Endothelial cell (in vitro differentiated cells): ENCODE measurements around the gene MAP3K3. TPM values are rescaled to one million over a fixed set of nuclear protein-coding genes. Genes with fewer than 3 reads are reported as not detected.

Experiments
- DNase-seq: peaks from one replicate; pipeline ENCODE4 v3.0.0; 2021; ENCODE audit warnings: low spot score
- H3K27ac Mint-ChIP-seq: one replicate; pipeline ENCODE4 v1.8.0; 2021; ENCODE audit warnings: mixed read lengths, inconsistent platforms; ENCODE audit not compliant: unreplicated experiment
- H3K27me3 Mint-ChIP-seq: one replicate; pipeline ENCODE4 v1.8.0; 2021; ENCODE audit warnings: mild to moderate bottlenecking, moderate library complexity, mixed read lengths, inconsistent platforms; ENCODE audit not compliant: unreplicated experiment
- H3K36me3 Mint-ChIP-seq: one replicate; pipeline ENCODE4 v1.8.0; 2021; ENCODE audit warnings: mild to moderate bottlenecking, low read depth, mixed read lengths, inconsistent platforms; ENCODE audit not compliant: unreplicated experiment
- H3K4me1 Mint-ChIP-seq: one replicate; pipeline ENCODE4 v1.8.0; 2021; ENCODE audit warnings: mild to moderate bottlenecking, mixed read lengths, inconsistent platforms; ENCODE audit not compliant: unreplicated experiment
- H3K4me3 Mint-ChIP-seq: one replicate; pipeline ENCODE4 v1.8.0; 2021; ENCODE audit warnings: mild to moderate bottlenecking, mixed read lengths, inconsistent platforms; ENCODE audit not compliant: unreplicated experiment
- H3K9me3 Mint-ChIP-seq: one replicate; pipeline ENCODE4 v1.8.0; 2021; ENCODE audit warnings: mixed read lengths, inconsistent platforms; ENCODE audit not compliant: unreplicated experiment
- CTCF ChIP-seq: fragments of 200-600 bp; sonication (generic); IDR thresholded peaks from one replicate; pipeline ENCODE4 v1.5.0; 2021; ENCODE audit warnings: antibody characterized with exemption; ENCODE audit not compliant: unreplicated experiment
- total RNA-seq: library from RNA; stranded (reverse); fragmentation: NEBNext Ultra II Directional; extraction: Animal tissue kit (Norgen Biotek cat#: 25700); gene quantifications from one replicate; pipeline ENCODE4 v1.2.1, GENCODE V29; 2021; ENCODE audit not compliant: unreplicated experiment

MAP3K3 gene
- total RNA-seq, 1 donor from 2014 or later, result 112 TPM

- no peaks in the 10 kb centered on the region for H3K27me3 Mint-ChIP-seq
- no peaks in the 10 kb centered on the region for H3K9me3 Mint-ChIP-seq
- H3K4me3 Mint-ChIP-seq, result no peak overlapping the region
- H3K27ac Mint-ChIP-seq, result no peak overlapping the region
- peaks cover 2% of the 10 kb centered on the region for H3K4me1 Mint-ChIP-seq
- DNase-seq, result no peak
- H3K36me3 Mint-ChIP-seq, result peaks cover 38% of the 10 kb centered on the region
- TF ChIP-seq CTCF, result no peak
Measured at GRCh38 chr17:63653050-63653449, 30.8 kb downstream of the MAP3K3 start.

- Mint-ChIP-seq H3K9me3 (no peaks in the 10 kb centered on the region), H3K27ac (no peak overlapping the region), H3K4me1 (peaks cover 5% of the 10 kb centered on the region), H3K4me3 (no peak overlapping the region), H3K27me3 (peaks cover 1% of the 10 kb centered on the region), H3K36me3 (peaks cover 39% of the 10 kb centered on the region)
- no peak for DNase-seq
- TF ChIP-seq CTCF, result no peak
Measured at GRCh38 chr17:63657786-63658185, 35.6 kb downstream of the MAP3K3 start.

- Mint-ChIP-seq H3K27me3 (peaks cover 2% of the 10 kb centered on the region), H3K4me1 (peaks cover 5% of the 10 kb centered on the region), H3K36me3 (peaks cover 35% of the 10 kb centered on the region), H3K27ac (no peak overlapping the region), H3K4me3 (no peak overlapping the region), H3K9me3 (no peaks in the 10 kb centered on the region)
- no peak for DNase-seq
- TF ChIP-seq CTCF, result no peak
Measured at GRCh38 chr17:63658366-63658765, 36.1 kb downstream of the MAP3K3 start.

- Mint-ChIP-seq H3K27ac (no peak overlapping the region), H3K36me3 (peaks cover 37% of the 10 kb centered on the region), H3K4me3 (no peak overlapping the region), H3K27me3 (peaks cover 3% of the 10 kb centered on the region), H3K9me3 (no peaks in the 10 kb centered on the region), H3K4me1 (peaks cover 15% of the 10 kb centered on the region)
- DNase-seq, result no peak
- TF ChIP-seq CTCF, result no peak
Measured at GRCh38 chr17:63659850-63660249, 37.6 kb downstream of the MAP3K3 start.

- Mint-ChIP-seq H3K4me1 (peaks cover 45% of the 10 kb centered on the region), H3K27me3 (peaks cover 9% of the 10 kb centered on the region), H3K27ac (peak overlapping the region; percentile 94), H3K9me3 (no peaks in the 10 kb centered on the region), H3K36me3 (peaks cover 51% of the 10 kb centered on the region), H3K4me3 (peak overlapping the region; percentile 19)
- no peak for TF ChIP-seq CTCF
- peak; percentile 24 for DNase-seq
Measured at GRCh38 chr17:63665527-63666214, 43.5 kb downstream of the MAP3K3 start.
